WI38 (cell line): ENCODE results near the gene ZNF728.
"Not testable (repeated sequence)": the region's sequence is repeated elsewhere in the genome, so short reads cannot be mapped to it uniquely, and the experiment has no call there.

Experiments used
- H3K4me3 ChIP-seq: 2 replicates; pipeline ENCODE4 v1.5.1; 2011; ENCODE audit warnings: low read depth, mild to moderate bottlenecking, control low read depth, low read length
- CTCF ChIP-seq: IDR thresholded peaks from 2 replicates; pipeline ENCODE4 v1.5.1; 2012; ENCODE audit warnings: low read depth, mild to moderate bottlenecking, control low read depth, low read length

ZNF728 gene

GRCh38 chr19:22945560-22945959 is 57.4 kb downstream of the ZNF728 start:
- H3K4me3 ChIP-seq, result no peak overlapping the region
- TF ChIP-seq CTCF, result no peak

GRCh38 chr19:22935151-22935550 is 67.8 kb downstream of the ZNF728 start:
- H3K4me3 ChIP-seq, result no peak overlapping the region
- no peak for TF ChIP-seq CTCF

- H3K4me3 ChIP-seq, result not testable (repeated sequence)
These were observed 75.4 kb downstream of the ZNF728 start for GRCh38 chr19:22927576-22927975.

- not testable (repeated sequence) for H3K4me3 ChIP-seq
These were observed 77.8 kb downstream of the ZNF728 start for GRCh38 chr19:22925181-22925580.
